Gastrocnemius medialis (tissue), 4 donors: ENCODE data around the gene DBF4.

Experiments used
- POLR2A ChIP-seq, 2 donors: fragments of 450-650 bp; IDR thresholded peaks; one replicate each; pipeline ENCODE4 v1.6.1; 2017; ENCODE audit warnings: antibody characterized with exemption in 2 of 2, mild to moderate bottlenecking in 2 of 2, moderate library complexity in 2 of 2
- TF ChIP-seq, protein P1 (sequence below), 5 experiments: fragments of 450-650 bp in 3 of 5; fragments of 200-600 bp in 2 of 5; sonication (generic) in 2 of 5; IDR thresholded peaks in 4 of 5; conservative IDR thresholded peaks in 1 of 5; 1 replicate in 4 of 5; 2 replicates in 1 of 5; pipeline ENCODE4 v1.5.1; 2016 to 2019; ENCODE audit warnings: antibody characterized with exemption in 5 of 5, mild to moderate bottlenecking in 3 of 5, moderate library complexity in 3 of 5

DNA sequence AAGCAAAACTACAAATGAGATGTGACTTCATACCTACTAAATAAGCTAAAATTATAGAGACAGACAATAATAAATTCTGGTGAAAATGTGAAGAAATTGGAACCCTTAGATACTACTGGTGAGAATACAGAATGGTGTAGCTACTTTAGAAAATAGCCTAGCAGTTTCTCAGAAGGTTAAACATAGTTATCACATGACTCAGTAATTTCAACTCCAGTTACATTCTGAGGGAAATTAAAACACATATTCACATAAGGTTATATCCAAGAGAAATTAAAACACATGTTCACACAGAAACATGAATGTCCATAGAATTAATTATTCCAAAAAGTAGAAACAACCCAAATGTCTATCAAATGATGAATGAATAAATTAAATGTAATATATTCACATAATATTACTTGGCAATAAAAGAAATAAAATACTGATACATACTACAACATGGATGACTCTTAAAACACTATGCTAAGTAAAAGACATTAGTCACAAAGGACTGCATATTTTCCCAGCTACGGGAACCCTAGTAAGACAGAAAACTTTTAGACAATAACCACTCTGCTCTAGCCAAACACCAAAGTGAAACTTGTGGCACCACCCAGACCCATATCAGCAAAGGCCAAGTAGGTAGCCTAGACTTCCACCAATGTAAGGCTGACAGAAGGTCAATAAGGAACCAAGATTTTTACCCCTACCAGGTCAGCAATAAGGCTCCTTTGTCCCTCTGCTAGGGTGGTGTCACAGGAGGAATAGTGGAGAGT, 25.3 kb upstream of the DBF4 start:
- TF ChIP-seq, protein P1, sequence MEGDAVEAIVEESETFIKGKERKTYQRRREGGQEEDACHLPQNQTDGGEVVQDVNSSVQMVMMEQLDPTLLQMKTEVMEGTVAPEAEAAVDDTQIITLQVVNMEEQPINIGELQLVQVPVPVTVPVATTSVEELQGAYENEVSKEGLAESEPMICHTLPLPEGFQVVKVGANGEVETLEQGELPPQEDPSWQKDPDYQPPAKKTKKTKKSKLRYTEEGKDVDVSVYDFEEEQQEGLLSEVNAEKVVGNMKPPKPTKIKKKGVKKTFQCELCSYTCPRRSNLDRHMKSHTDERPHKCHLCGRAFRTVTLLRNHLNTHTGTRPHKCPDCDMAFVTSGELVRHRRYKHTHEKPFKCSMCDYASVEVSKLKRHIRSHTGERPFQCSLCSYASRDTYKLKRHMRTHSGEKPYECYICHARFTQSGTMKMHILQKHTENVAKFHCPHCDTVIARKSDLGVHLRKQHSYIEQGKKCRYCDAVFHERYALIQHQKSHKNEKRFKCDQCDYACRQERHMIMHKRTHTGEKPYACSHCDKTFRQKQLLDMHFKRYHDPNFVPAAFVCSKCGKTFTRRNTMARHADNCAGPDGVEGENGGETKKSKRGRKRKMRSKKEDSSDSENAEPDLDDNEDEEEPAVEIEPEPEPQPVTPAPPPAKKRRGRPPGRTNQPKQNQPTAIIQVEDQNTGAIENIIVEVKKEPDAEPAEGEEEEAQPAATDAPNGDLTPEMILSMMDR (IDR thresholded peaks at IDR 0.05 in 4 of 5, conservative IDR thresholded peaks at IDR 0.05 in 1 of 5), result no peak
- no peak for TF ChIP-seq POLR2A (IDR thresholded peaks at IDR 0.05)
